ENCODE results near the gene AMACR.

The AMACR gene

GRCh38 chr5:33969572-33970452 lies 38.0 kb downstream of the AMACR start:
- Histone ChIP-seq H3K4ac (ENCODE audit: low read depth, low read length) (no peak overlapping the region), H4K8ac (ENCODE audit: low read depth, low read length) (no peak overlapping the region), H2BK15ac (replicated peaks; ENCODE audit: low read depth) (no peak overlapping the region), H3K27ac (ENCODE audit: low read depth, low read length) (no peak overlapping the region), H3K79me1 (ENCODE audit: low read length) (no peaks in the 10 kb centered on the region), H3K36me3 (ENCODE audit: control insufficient read depth, insufficient read depth, low read length) (no peaks in the 10 kb centered on the region), H2AK5ac (ENCODE audit: low read length) (no peak overlapping the region), H3K4me3 (ENCODE audit: low read length) (no peak overlapping the region), H2BK120ac (ENCODE audit: low read depth, low read length) (no peak overlapping the region), H2BK5ac (ENCODE audit: low read length) (no peak overlapping the region), H3K18ac (ENCODE audit: low read length) (no peak overlapping the region), H3K27me3 (ENCODE audit: insufficient read depth, low read length, poor library complexity) (no peaks in the 10 kb centered on the region), H3K56ac (ENCODE audit: low read length) (no peak overlapping the region), H3K23ac (ENCODE audit: low read length) (no peak overlapping the region), H3K9ac (ENCODE audit: low read length) (no peak overlapping the region), H3K4me2 (ENCODE audit: low read length) (no peak overlapping the region), H4K5ac (ENCODE audit: low read length) (no peak overlapping the region), H3K79me2 (ENCODE audit: control insufficient read depth, insufficient read depth, low read length) (no peaks in the 10 kb centered on the region), H3K4me1 (ENCODE audit: control insufficient read depth, low read depth, low read length) (no peaks in the 10 kb centered on the region)
- no CpG with 5 or more reads among the region's 10 CpGs for WGBS (ENCODE audit: extremely low coverage, insufficient coverage, low lambda C conversion rate)
- peak; percentile 64 for DNase-seq

- Histone ChIP-seq H3K4me2 (ENCODE audit: low read length) (no peak overlapping the region), H3K36me3 (ENCODE audit: control insufficient read depth, insufficient read depth, low read length) (no peaks in the 10 kb centered on the region), H3K23ac (ENCODE audit: low read length) (no peak overlapping the region), H3K4ac (ENCODE audit: low read depth, low read length) (no peak overlapping the region), H3K27ac (ENCODE audit: low read depth, low read length) (no peak overlapping the region), H3K79me1 (ENCODE audit: low read length) (no peaks in the 10 kb centered on the region), H3K4me1 (ENCODE audit: control insufficient read depth, low read depth, low read length) (no peaks in the 10 kb centered on the region), H3K4me3 (ENCODE audit: low read length) (no peak overlapping the region), H3K27me3 (ENCODE audit: insufficient read depth, low read length, poor library complexity) (no peaks in the 10 kb centered on the region), H2BK15ac (replicated peaks; ENCODE audit: low read depth) (no peak overlapping the region), H4K5ac (ENCODE audit: low read length) (no peak overlapping the region), H2BK5ac (ENCODE audit: low read length) (no peak overlapping the region), H3K18ac (ENCODE audit: low read length) (no peak overlapping the region), H3K9ac (ENCODE audit: low read length) (no peak overlapping the region), H4K8ac (ENCODE audit: low read depth, low read length) (no peak overlapping the region), H3K56ac (ENCODE audit: low read length) (no peak overlapping the region), H2BK120ac (ENCODE audit: low read depth, low read length) (no peak overlapping the region), H2AK5ac (ENCODE audit: low read length) (no peak overlapping the region), H3K79me2 (ENCODE audit: control insufficient read depth, insufficient read depth, low read length) (no peaks in the 10 kb centered on the region)
- DNase-seq, result peak; percentile 8
- no CpG with 5 or more reads among the region's 3 CpGs for WGBS (ENCODE audit: extremely low coverage, insufficient coverage, low lambda C conversion rate)
Observed at GRCh38 chr5:33968211-33969005, 39.4 kb downstream of the AMACR start.

GRCh38 chr5:33966805-33967204 lies 41.0 kb downstream of the AMACR start:
- H3K79me1 ChIP-seq (ENCODE audit: low read length), result no peaks in the 10 kb centered on the region
- DNase-seq, result no peak
- no peak overlapping the region for H3K9ac ChIP-seq (ENCODE audit: low read length)
- no peak overlapping the region for H2BK5ac ChIP-seq (ENCODE audit: low read length)
- no peak overlapping the region for H2AK5ac ChIP-seq (ENCODE audit: low read length)
- no peak overlapping the region for H3K18ac ChIP-seq (ENCODE audit: low read length)
- H3K4me3 ChIP-seq (ENCODE audit: low read length), result no peak overlapping the region
- no CpG with 5 or more reads among the region's 2 CpGs for WGBS (ENCODE audit: extremely low coverage, insufficient coverage, low lambda C conversion rate)
- H3K4me2 ChIP-seq (ENCODE audit: low read length), result no peak overlapping the region
- no peaks in the 10 kb centered on the region for H3K36me3 ChIP-seq (ENCODE audit: control insufficient read depth, insufficient read depth, low read length)
- no peaks in the 10 kb centered on the region for H3K4me1 ChIP-seq (ENCODE audit: control insufficient read depth, low read depth, low read length)
- H3K27me3 ChIP-seq (ENCODE audit: insufficient read depth, low read length, poor library complexity), result no peaks in the 10 kb centered on the region
- H2BK120ac ChIP-seq (ENCODE audit: low read depth, low read length), result no peak overlapping the region
- no peak overlapping the region for H3K27ac ChIP-seq (ENCODE audit: low read depth, low read length)
- H3K79me2 ChIP-seq (ENCODE audit: control insufficient read depth, insufficient read depth, low read length), result no peaks in the 10 kb centered on the region
- no peak overlapping the region for H2BK15ac ChIP-seq (replicated peaks; ENCODE audit: low read depth)
- no peak overlapping the region for H3K56ac ChIP-seq (ENCODE audit: low read length)
- no peak overlapping the region for H4K5ac ChIP-seq (ENCODE audit: low read length)
- no peak overlapping the region for H3K23ac ChIP-seq (ENCODE audit: low read length)
- no peak overlapping the region for H3K4ac ChIP-seq (ENCODE audit: low read depth, low read length)
- H4K8ac ChIP-seq (ENCODE audit: low read depth, low read length), result no peak overlapping the region

GRCh38 chr5:33964132-33964700 lies 43.6 kb downstream of the AMACR start:
- Histone ChIP-seq H3K4me2 (ENCODE audit: low read length) (no peak overlapping the region), H3K9ac (ENCODE audit: low read length) (no peak overlapping the region), H3K79me2 (ENCODE audit: control insufficient read depth, insufficient read depth, low read length) (no peaks in the 10 kb centered on the region), H3K4me1 (ENCODE audit: control insufficient read depth, low read depth, low read length) (no peaks in the 10 kb centered on the region), H3K36me3 (ENCODE audit: control insufficient read depth, insufficient read depth, low read length) (no peaks in the 10 kb centered on the region), H3K4ac (ENCODE audit: low read depth, low read length) (no peak overlapping the region), H2BK5ac (ENCODE audit: low read length) (no peak overlapping the region), H4K5ac (ENCODE audit: low read length) (no peak overlapping the region), H3K4me3 (ENCODE audit: low read length) (no peak overlapping the region), H4K8ac (ENCODE audit: low read depth, low read length) (no peak overlapping the region), H2BK15ac (replicated peaks; ENCODE audit: low read depth) (no peak overlapping the region), H3K27me3 (ENCODE audit: insufficient read depth, low read length, poor library complexity) (no peaks in the 10 kb centered on the region), H3K23ac (ENCODE audit: low read length) (no peak overlapping the region), H3K79me1 (ENCODE audit: low read length) (no peaks in the 10 kb centered on the region), H2BK120ac (ENCODE audit: low read depth, low read length) (no peak overlapping the region), H2AK5ac (ENCODE audit: low read length) (no peak overlapping the region), H3K27ac (ENCODE audit: low read depth, low read length) (no peak overlapping the region), H3K56ac (ENCODE audit: low read length) (no peak overlapping the region), H3K18ac (ENCODE audit: low read length) (no peak overlapping the region)
- DNase-seq, result no peak
- WGBS (ENCODE audit: extremely low coverage, insufficient coverage, low lambda C conversion rate), result no CpG with 5 or more reads among the region's 2 CpGs

- no CpG with 5 or more reads among the region's 2 CpGs for WGBS (ENCODE audit: extremely low coverage, insufficient coverage, low lambda C conversion rate)
Observed at GRCh38 chr5:33958176-33958575, 49.7 kb downstream of the AMACR start.

More at GRCh38 chr5:33958176-33958575, 49.7 kb downstream of the AMACR start:
- H3K79me1 ChIP-seq (ENCODE audit: low read length), result no peaks in the 10 kb centered on the region
- H4K5ac ChIP-seq (ENCODE audit: low read length), result no peak overlapping the region
- no peak overlapping the region for H3K18ac ChIP-seq (ENCODE audit: low read length)
- H2BK5ac ChIP-seq (ENCODE audit: low read length), result no peak overlapping the region
- H4K8ac ChIP-seq (ENCODE audit: low read depth, low read length), result no peak overlapping the region
- no peak overlapping the region for H3K9ac ChIP-seq (ENCODE audit: low read length)
- H3K56ac ChIP-seq (ENCODE audit: low read length), result no peak overlapping the region
- H3K36me3 ChIP-seq (ENCODE audit: control insufficient read depth, insufficient read depth, low read length), result no peaks in the 10 kb centered on the region
- H3K27me3 ChIP-seq (ENCODE audit: insufficient read depth, low read length, poor library complexity), result no peaks in the 10 kb centered on the region
- no peak overlapping the region for H3K23ac ChIP-seq (ENCODE audit: low read length)
- H3K4me3 ChIP-seq (ENCODE audit: low read length), result no peak overlapping the region
- no peaks in the 10 kb centered on the region for H3K4me1 ChIP-seq (ENCODE audit: control insufficient read depth, low read depth, low read length)
- H2BK120ac ChIP-seq (ENCODE audit: low read depth, low read length), result no peak overlapping the region
- H3K27ac ChIP-seq (ENCODE audit: low read depth, low read length), result no peak overlapping the region
- no peak overlapping the region for H2AK5ac ChIP-seq (ENCODE audit: low read length)
- H2BK15ac ChIP-seq (replicated peaks; ENCODE audit: low read depth), result no peak overlapping the region
- no peaks in the 10 kb centered on the region for H3K79me2 ChIP-seq (ENCODE audit: control insufficient read depth, insufficient read depth, low read length)
- H3K4me2 ChIP-seq (ENCODE audit: low read length), result no peak overlapping the region
- no peak for DNase-seq
- no peak overlapping the region for H3K4ac ChIP-seq (ENCODE audit: low read depth, low read length)
